GM21360 (cell line): Measurements from ENCODE around the gene TMEM120B.
"Not testable (repeated sequence)": the region's sequence is repeated elsewhere in the genome, so short reads cannot be mapped to it uniquely, and the experiment has no call there.

Experiments used
- ATAC-seq: cut with Tn5 transposase; IDR thresholded peaks from one replicate; pipeline ENCODE4 v1.9.1; 2021; ENCODE audit warnings: mild to moderate bottlenecking, moderate library complexity; ENCODE audit not compliant: unreplicated experiment

Gene TMEM120B

GRCh38 chr12:121789800-121790728 is 77.5 kb downstream of the TMEM120B start:
- ATAC-seq, result no peak

GRCh38 chr12:121790785-121791184 is 78.2 kb downstream of the TMEM120B start:
- ATAC-seq, result not testable (repeated sequence)

- ATAC-seq, result no peak
Observed at GRCh38 chr12:121791671-121792551, 79.4 kb downstream of the TMEM120B start.

- no peak for ATAC-seq
Observed at GRCh38 chr12:121792607-121793439, 80.3 kb downstream of the TMEM120B start.

- ATAC-seq, result peak; percentile 23
Observed at GRCh38 chr12:121793440-121793837, 80.9 kb downstream of the TMEM120B start, which contains the start of gene RHOF. TSS of gene RHOF (minus strand) at chr12:121793688. CDS start at chr12:121793633, 55 bp downstream.

GRCh38 chr12:121793838-121794533 is 81.4 kb downstream of the TMEM120B start:
- peak; percentile 42 for ATAC-seq

- ATAC-seq, result no peak
Observed at GRCh38 chr12:121794534-121795033, 82.0 kb downstream of the TMEM120B start.

GRCh38 chr12:121795034-121795968 is 82.7 kb downstream of the TMEM120B start:
- ATAC-seq, result peak; percentile 19

GRCh38 chr12:121796855-121797751 is 84.6 kb downstream of the TMEM120B start:
- no peak for ATAC-seq

- ATAC-seq, result no peak
Observed at GRCh38 chr12:121797937-121798786, 85.6 kb downstream of the TMEM120B start.

GRCh38 chr12:121798787-121799155 is 86.2 kb downstream of the TMEM120B start:
- ATAC-seq, result no peak

GRCh38 chr12:121799156-121799841 is 86.7 kb downstream of the TMEM120B start:
- no peak for ATAC-seq

GRCh38 chr12:121799842-121800693 is 87.5 kb downstream of the TMEM120B start:
- no peak for ATAC-seq

GRCh38 chr12:121800694-121801594 is 88.4 kb downstream of the TMEM120B start:
- no peak for ATAC-seq
